Caco-2 (cell line): ENCODE results near the gene STXBP5L. TPM values are rescaled to one million over a fixed set of nuclear protein-coding genes. Genes with fewer than 3 reads are reported as not detected.
"Not testable (repeated sequence)": the region's sequence is repeated elsewhere in the genome, so short reads cannot be mapped to it uniquely, and the experiment has no call there.

ENCODE experiments used
- BruUV-seq: library from RNA; stranded (reverse); fragments of 400-500 nt; replicated peaks from 2 replicates; lab custom pipeline; 2021; lab: Mats Ljungman, UMichigan
- CTCF ChIA-PET: fragments of 300-600 bp; sonication (Branson Sonifier 250); formaldehyde crosslinking; loops from one replicate; lab custom pipeline; 2022; ENCODE audit warnings: antibody characterized with exemption; lab: Charles Lee
- POLR2A ChIA-PET: fragments of 300-600 bp; sonication (Branson Sonifier 250); formaldehyde crosslinking; loops from one replicate; lab custom pipeline; 2022; ENCODE audit warnings: antibody characterized with exemption; lab: Charles Lee
- DNase-seq, 2 experiments: peaks; one replicate each; pipeline versions ENCODE4 v3.0.0 to v3.0.0-alpha.2; 2020 to 2022
- H3K27me3 ChIP-seq: replicated peaks from 2 replicates; pipeline ENCODE4 v1.6.0; 2011; ENCODE audit warnings: low read length; ENCODE audit not compliant: control insufficient read depth, insufficient read depth
- H3K36me3 ChIP-seq: 2 replicates; pipeline ENCODE4 v1.5.1; 2011; ENCODE audit warnings: low read length; ENCODE audit not compliant: control insufficient read depth, insufficient read depth
- H3K4me1 ChIP-seq: fragments of 250-450 bp; sonication (Bioruptor Pico); 2 replicates; pipeline ENCODE4 v1.5.1; 2020; ENCODE audit warnings: mild to moderate bottlenecking
- H3K4me3 ChIP-seq: 2 replicates; pipeline ENCODE4 v1.5.1; 2011; ENCODE audit warnings: low read depth, mild to moderate bottlenecking, control low read depth, low read length
- H3K9me3 ChIP-seq: fragments of 250-450 bp; sonication (Bioruptor Pico); 2 replicates; pipeline ENCODE4 v1.5.1; 2020; ENCODE audit warnings: mild to moderate bottlenecking, moderate library complexity
- H3K27ac Mint-ChIP-seq: one replicate; pipeline ENCODE4 v1.8.0; 2022; ENCODE audit warnings: mixed read lengths; ENCODE audit not compliant: unreplicated experiment
- H3K27me3 Mint-ChIP-seq: one replicate; pipeline ENCODE4 v1.8.0; 2022; ENCODE audit warnings: mixed read lengths; ENCODE audit not compliant: insufficient read depth, unreplicated experiment
- H3K36me3 Mint-ChIP-seq: one replicate; pipeline ENCODE4 v1.8.0; 2022; ENCODE audit warnings: mild to moderate bottlenecking, mixed read lengths; ENCODE audit not compliant: insufficient read depth, unreplicated experiment
- H3K4me1 Mint-ChIP-seq: one replicate; pipeline ENCODE4 v1.8.0; 2022; ENCODE audit warnings: low read depth, mixed read lengths; ENCODE audit not compliant: unreplicated experiment
- H3K4me3 Mint-ChIP-seq: one replicate; pipeline ENCODE4 v1.8.0; 2022; ENCODE audit warnings: mild to moderate bottlenecking, moderate library complexity, mixed read lengths; ENCODE audit not compliant: unreplicated experiment
- H3K9me3 Mint-ChIP-seq: one replicate; pipeline ENCODE4 v1.8.0; 2022; ENCODE audit warnings: mixed read lengths; ENCODE audit not compliant: unreplicated experiment
- CTCF ChIP-seq, 2 experiments: fragments of 200-600 bp in 1 of 2; IDR thresholded peaks; 1 replicate in 1 of 2; 2 replicates in 1 of 2; pipeline versions ENCODE4 v1.5.1 to v1.8.0; 2011 to 2022; ENCODE audit warnings: antibody characterized with exemption in 1 of 2, control low read depth in 1 of 2, inconsistent platforms in 1 of 2, low read depth in 1 of 2, low read length in 1 of 2, mild to moderate bottlenecking in 1 of 2, moderate library complexity in 1 of 2; ENCODE audit not compliant: insufficient read depth in 1 of 2, severe bottlenecking in 1 of 2, unreplicated experiment in 1 of 2
- intact Hi-C: fragments of 100-400 bp; cut with micrococcal nuclease; formaldehyde crosslinking; loops from one replicate; pipeline ENCODE4 v1.10.0; 2022; ENCODE audit not compliant: unreplicated experiment
- total RNA-seq: library from RNA; stranded (reverse); gene quantifications from 2 replicates; pipeline ENCODE4 v1.2.3, GENCODE V29; 2022

STXBP5L gene
- total RNA-seq, 1 experiment from 2014 or later = not detected

DNA sequence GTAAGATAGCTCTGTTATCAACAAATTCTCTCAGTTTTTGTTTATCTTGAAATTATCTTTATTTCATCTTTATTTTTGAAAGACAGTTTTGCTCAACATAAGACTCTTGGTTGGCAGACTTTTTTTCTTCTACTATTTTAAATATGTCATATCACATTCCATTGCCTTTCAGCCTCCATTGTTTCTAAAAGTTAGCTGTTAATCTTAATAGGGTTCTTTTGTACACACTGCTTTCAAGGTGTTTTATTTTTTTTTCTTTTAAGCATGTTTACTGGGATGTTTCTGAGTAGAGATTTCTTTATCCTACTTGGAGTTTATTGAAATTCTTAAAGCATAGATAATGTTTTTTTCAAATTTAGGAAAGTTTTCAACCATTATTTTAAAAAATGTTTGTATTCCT lies 294.6 kb downstream of the STXBP5L start:
- ChIA-PET CTCF (no interaction called here), POLR2A (no interaction called here)
- no peaks in the 10 kb centered on the region for H3K36me3 ChIP-seq
- H3K4me1 Mint-ChIP-seq = no peaks in the 10 kb centered on the region
- no TSS peak for BruUV-seq
- intact Hi-C loops = no loop called here
- H3K9me3 ChIP-seq = peaks cover 9% of the 10 kb centered on the region; the same call in 1 of the 2 replicates
- TF ChIP-seq CTCF (IDR thresholded peaks at IDR 0.05; ENCODE audit: insufficient read depth in 1 of 2, low read depth in 1 of 2, low read length in 1 of 2, severe bottlenecking in 1 of 2, unreplicated experiment in 1 of 2) = no peak
- no peaks in the 10 kb centered on the region for H3K36me3 Mint-ChIP-seq
- no peaks in the 10 kb centered on the region for H3K27me3 ChIP-seq
- H3K27ac Mint-ChIP-seq = no peak overlapping the region
- no peaks in the 10 kb centered on the region for H3K4me1 ChIP-seq
- no peak overlapping the region for H3K4me3 Mint-ChIP-seq
- peaks cover 13% of the 10 kb centered on the region for H3K27me3 Mint-ChIP-seq
- peaks cover 11% of the 10 kb centered on the region for H3K9me3 Mint-ChIP-seq
- no peak for DNase-seq
- H3K4me3 ChIP-seq = no peak overlapping the region

GRCh38 chr3:121223116-121223515 lies 315.1 kb downstream of the STXBP5L start:
- no peaks in the 10 kb centered on the region for H3K9me3 ChIP-seq
- H3K27me3 ChIP-seq = no peaks in the 10 kb centered on the region
- H3K27me3 Mint-ChIP-seq = no peaks in the 10 kb centered on the region
- no peak for TF ChIP-seq CTCF (IDR thresholded peaks at IDR 0.05; ENCODE audit: insufficient read depth in 1 of 2, low read depth in 1 of 2, low read length in 1 of 2, severe bottlenecking in 1 of 2, unreplicated experiment in 1 of 2)
- no peaks in the 10 kb centered on the region for H3K4me1 Mint-ChIP-seq
- BruUV-seq = no TSS peak
- H3K27ac Mint-ChIP-seq = no peak overlapping the region
- POLR2A ChIA-PET = no interaction called here
- no peak overlapping the region for H3K4me3 Mint-ChIP-seq
- DNase-seq = no peak
- CTCF ChIA-PET = no interaction called here
- no peaks in the 10 kb centered on the region for H3K36me3 ChIP-seq
- H3K4me1 ChIP-seq = no peaks in the 10 kb centered on the region
- intact Hi-C loops = no loop called here
- no peaks in the 10 kb centered on the region for H3K36me3 Mint-ChIP-seq
- no peak overlapping the region for H3K4me3 ChIP-seq
- no peaks in the 10 kb centered on the region for H3K9me3 Mint-ChIP-seq

DNA sequence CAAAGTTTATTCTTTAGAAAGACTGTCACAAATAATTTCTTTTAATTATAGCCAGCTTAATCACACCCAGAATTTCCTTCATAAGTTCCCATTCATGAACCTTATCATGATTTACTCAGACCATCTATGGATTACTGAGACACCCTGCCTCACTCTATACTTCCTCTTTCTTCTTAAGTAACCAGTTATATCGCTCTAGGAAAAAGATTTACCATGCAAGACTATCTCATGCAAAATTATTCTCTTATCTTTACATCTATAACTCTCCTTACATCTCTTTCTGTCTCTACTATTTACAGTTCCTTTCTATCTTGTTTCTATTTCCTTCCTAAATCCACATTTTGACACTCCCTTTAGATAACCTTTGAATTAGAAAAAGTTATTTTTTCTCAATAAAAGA lies 321.0 kb downstream of the STXBP5L start:
- intact Hi-C loops = no loop called here
- H3K9me3 ChIP-seq = no peaks in the 10 kb centered on the region
- Mint-ChIP-seq H3K36me3 (peaks cover 4% of the 10 kb centered on the region), H3K9me3 (no peaks in the 10 kb centered on the region), H3K27ac (no peak overlapping the region), H3K4me3 (no peak overlapping the region), H3K4me1 (no peaks in the 10 kb centered on the region), H3K27me3 (no peaks in the 10 kb centered on the region)
- H3K36me3 ChIP-seq = no peaks in the 10 kb centered on the region
- DNase-seq = no peak
- no peak for TF ChIP-seq CTCF (IDR thresholded peaks at IDR 0.05; ENCODE audit: insufficient read depth in 1 of 2, low read depth in 1 of 2, low read length in 1 of 2, severe bottlenecking in 1 of 2, unreplicated experiment in 1 of 2)
- ChIA-PET CTCF (no interaction called here), POLR2A (no interaction called here)
- H3K4me1 ChIP-seq = no peaks in the 10 kb centered on the region
- no peaks in the 10 kb centered on the region for H3K27me3 ChIP-seq
- BruUV-seq = no TSS peak
- H3K4me3 ChIP-seq = no peak overlapping the region

GRCh38 chr3:121230194-121230593 lies 322.2 kb downstream of the STXBP5L start:
- H3K36me3 ChIP-seq, H3K9me3 Mint-ChIP-seq, DNase-seq, POLR2A ChIA-PET, BruUV-seq, H3K4me1 Mint-ChIP-seq, H3K9me3 ChIP-seq, H3K27me3 ChIP-seq, H3K27me3 Mint-ChIP-seq, H3K27ac Mint-ChIP-seq, H3K4me1 ChIP-seq, H3K36me3 Mint-ChIP-seq, CTCF ChIA-PET, H3K4me3 Mint-ChIP-seq, H3K4me3 ChIP-seq, intact Hi-C loops: not testable (repeated sequence)
